GM12878 (cell line): ENCODE data around the gene ABCG4. TPM values are rescaled to one million over a fixed set of nuclear protein-coding genes. Genes with fewer than 3 reads are reported as not detected.

Experiments
- ATAC-seq: fragments of 200-7000 bp; cut with Tn5 transposase; 3 replicates; pipeline ENCODE4 v1.9.1; 2020; ENCODE audit warnings: mild to moderate bottlenecking, moderate library complexity
- BruUV-seq: library from RNA; stranded (reverse); fragments of 400-500 nt; replicated peaks from 2 replicates; lab custom pipeline; 2021; lab: Mats Ljungman, UMichigan
- CTCF ChIA-PET: fragments of 300-600 bp; sonication (Branson Sonifier 250); formaldehyde crosslinking; extraction: SDS; loops from one replicate; lab custom pipeline; 2021; ENCODE audit warnings: inconsistent platforms; lab: Yijun Ruan, JAX
- POLR2A ChIA-PET: fragments of 350-600 bp; formaldehyde crosslinking; extraction: SDS; loops from one replicate; lab custom pipeline; 2021; ENCODE audit warnings: inconsistent platforms; lab: Charles Lee
- RAD21 ChIA-PET: fragments of 300-600 bp; sonication (Branson Sonifier 250); formaldehyde crosslinking; loops from one replicate; lab custom pipeline; 2023; ENCODE audit warnings: antibody characterized with exemption; ENCODE audit not compliant: unreplicated experiment; lab: Charles Lee
- SMC1A ChIA-PET: fragments of 300-600 bp; sonication (Branson Sonifier 250); formaldehyde crosslinking; loops from one replicate; lab custom pipeline; 2023; ENCODE audit not compliant: unreplicated experiment, uncharacterized antibody; lab: Charles Lee
- DNase-seq: peaks from one replicate; pipeline ENCODE4 v3.0.0-alpha.2; 2011; ENCODE audit warnings: low read depth, low spot score
- FAIRE-seq: peaks from 3 replicates; lab custom pipeline; 2011; peaks lifted over from hg19 to GRCh38; lab: Jason Lieb, UNC
- H2AFZ ChIP-seq: 2 replicates; pipeline ENCODE4 v1.6.0; 2011; ENCODE audit warnings: low read depth, low read length, control low read depth; ENCODE audit not compliant: control insufficient read depth
- H3K27ac ChIP-seq: 2 replicates; pipeline ENCODE4 v1.5.1; 2011; ENCODE audit warnings: control low read depth; ENCODE audit not compliant: control insufficient read depth, insufficient read depth
- H3K27me3 ChIP-seq, 2 experiments: replicated peaks in 1 of 2; 2 replicates each; pipeline versions ENCODE4 v1.6.0 to v1.6.1; 2011; ENCODE audit warnings: low read length in 1 of 2; ENCODE audit not compliant: control insufficient read depth in 2 of 2, insufficient read depth in 2 of 2
- H3K36me3 ChIP-seq, 2 experiments: 2 replicates each; pipeline ENCODE4 v1.5.1; 2011; ENCODE audit warnings: low read length in 1 of 2; ENCODE audit not compliant: control insufficient read depth in 2 of 2, insufficient read depth in 2 of 2
- H3K4me1 ChIP-seq: 2 replicates; pipeline ENCODE4 v1.6.1; 2011; ENCODE audit warnings: mild to moderate bottlenecking, low read length, moderate library complexity, mixed read lengths; ENCODE audit not compliant: control insufficient read depth, insufficient read depth
- H3K4me2 ChIP-seq: 2 replicates; pipeline ENCODE4 v1.6.0; 2011; ENCODE audit warnings: control low read depth; ENCODE audit not compliant: control insufficient read depth, insufficient read depth
- H3K4me3 ChIP-seq: fragments of 200-600 bp; sonication (generic); 2 replicates; pipeline ENCODE4 v1.5.1; 2016
- H3K79me2 ChIP-seq: 2 replicates; pipeline ENCODE4 v1.6.0; 2011; ENCODE audit warnings: low read length; ENCODE audit not compliant: control insufficient read depth, insufficient read depth
- H3K9ac ChIP-seq: 2 replicates; pipeline ENCODE4 v1.8.0; 2011; ENCODE audit warnings: low read length, control low read depth, mixed read lengths; ENCODE audit not compliant: control insufficient read depth, insufficient read depth
- H3K9me3 ChIP-seq: replicated peaks from 3 replicates; pipeline ENCODE4 v1.5.1; 2011; ENCODE audit warnings: mild to moderate bottlenecking, low read length; ENCODE audit not compliant: control insufficient read depth, insufficient read depth
- H4K20me1 ChIP-seq: 2 replicates; pipeline ENCODE4 v1.6.0; 2011; ENCODE audit not compliant: control insufficient read depth, insufficient read depth
- EP300 ChIP-seq, 2 experiments: fragments of 150-350 bp in 1 of 2; IDR thresholded peaks; 2 replicates each; pipeline ENCODE4 v1.6.1; 2011 to 2012; ENCODE audit warnings: low read depth in 2 of 2, low read length in 2 of 2, borderline replicate concordance in 1 of 2, improper control_type of control experiment in 1 of 2, inconsistent platforms in 1 of 2; ENCODE audit not compliant: control insufficient read depth in 1 of 2
- FOXK2 ChIP-seq: fragments of 450-650 bp; IDR thresholded peaks from 2 replicates; pipeline ENCODE4 v1.6.1; 2017; ENCODE audit warnings: mild to moderate bottlenecking, moderate library complexity
- HDAC2 ChIP-seq: fragments of 200-600 bp; sonication (generic); IDR thresholded peaks from 2 replicates; pipeline ENCODE4 v1.6.1; 2017
- MEF2A ChIP-seq: IDR thresholded peaks from 2 replicates; pipeline ENCODE4 v1.6.1; 2011; ENCODE audit warnings: low read depth, mild to moderate bottlenecking, low read length, moderate library complexity; ENCODE audit not compliant: insufficient read depth
- MEF2B ChIP-seq: fragments of 450-650 bp; IDR thresholded peaks from 2 replicates; pipeline ENCODE4 v1.6.1; 2018; ENCODE audit warnings: mild to moderate bottlenecking, moderate library complexity; ENCODE audit not compliant: partially characterized antibody, poor library complexity, severe bottlenecking
- NFIC ChIP-seq: IDR thresholded peaks from 2 replicates; pipeline ENCODE4 v1.6.1; 2012; ENCODE audit warnings: low read depth, mild to moderate bottlenecking, inconsistent platforms, low read length, moderate library complexity
- PAX5 ChIP-seq: IDR thresholded peaks from 2 replicates; pipeline ENCODE4 v1.6.1; 2011; ENCODE audit warnings: low read depth, low read length, borderline replicate concordance
- PML ChIP-seq: IDR thresholded peaks from 2 replicates; pipeline ENCODE4 v1.6.1; 2012; ENCODE audit warnings: low read length, inconsistent platforms
- RBBP5 ChIP-seq: fragments of 200-600 bp; sonication (generic); conservative IDR thresholded peaks from 2 replicates; pipeline ENCODE4 v1.6.1; 2016
- RCOR1 ChIP-seq: conservative IDR thresholded peaks from 2 replicates; pipeline ENCODE4 v1.6.1; 2012; ENCODE audit warnings: low read depth, low read length, improper control_type of control experiment
- SPI1 ChIP-seq: IDR thresholded peaks from 2 replicates; pipeline ENCODE4 v1.6.1; 2011; ENCODE audit warnings: low read depth, mild to moderate bottlenecking, low read length, moderate library complexity, borderline replicate concordance; ENCODE audit not compliant: insufficient read depth
- TARDBP ChIP-seq: IDR thresholded peaks from 2 replicates; pipeline ENCODE4 v1.6.1; 2016; ENCODE audit warnings: borderline replicate concordance
- ZBED1 ChIP-seq: IDR thresholded peaks from 2 replicates; pipeline ENCODE4 v1.6.1; 2016; ENCODE audit warnings: borderline replicate concordance
- ZNF274 ChIP-seq: IDR thresholded peaks from one replicate; pipeline ENCODE4 v1.8.0; 2011; ENCODE audit not compliant: insufficient read length, insufficient read depth
- WGBS: methylation state at CpG from one replicate; pipeline ENCODE4 v1.1.6; 2016; ENCODE audit warnings: low lambda C conversion rate; ENCODE audit not compliant: insufficient replicate concordance, insufficient coverage; ENCODE audit errors: missing lambda C conversion rate; 5-methylcytosine and 5-hydroxymethylcytosine counted together
- in situ Hi-C: fragments of 300-500 bp; cut with MboI; formaldehyde crosslinking; loops from 9 replicates; pipeline ENCODE4 v1.14.3; 2018; ENCODE audit warnings: mixed read lengths
- intact Hi-C: fragments of 100-400 bp; cut with micrococcal nuclease; formaldehyde crosslinking; loops from one replicate; pipeline ENCODE4 v1.14.2; 2022; ENCODE audit not compliant: unreplicated experiment
- polyA plus RNA-seq, 11 experiments: library from polyadenylated mRNA; depleted of rRNA in 4 of 11; unstranded in 6 of 11; stranded (reverse) in 5 of 11; fragments of >200 nt; fragmentation: Nextera tagmentation in 4 of 11; fragmentation: Illumina TruSeq in 1 of 11; extraction: Ambion mirVana in 4 of 11; extraction: Trizol in 1 of 11; gene quantifications; 1 replicate in 1 of 11; 2 replicates in 10 of 11; pipeline versions ENCODE4 v1.2.1 to v1.2.3, GENCODE V29; 2011 to 2016; ENCODE audit warnings: inconsistent platforms in 2 of 11, missing spikeins in 2 of 11, low read depth in 1 of 11
- total RNA-seq, 4 experiments: library from RNA; depleted of rRNA in 3 of 4; stranded (reverse); fragments of >200 nt in 3 of 4; fragmentation: Illumina TruSeq in 1 of 4; extraction: Trizol in 1 of 4; gene quantifications; 2 replicates each; pipeline versions ENCODE4 v1.2.1 to v1.2.3, GENCODE V29; 2013 to 2021
- TF ChIP-seq, protein P1 (sequence below): IDR thresholded peaks from 2 replicates; pipeline ENCODE4 v1.6.1; 2012; ENCODE audit warnings: low read length, inconsistent platforms
- TF ChIP-seq, protein P2 (sequence below): fragments of 450-650 bp; IDR thresholded peaks from 2 replicates; pipeline ENCODE4 v1.6.1; 2018; ENCODE audit warnings: mild to moderate bottlenecking, low read depth, moderate library complexity; ENCODE audit not compliant: partially characterized antibody
- TF ChIP-seq, protein P3 (sequence below): fragments of 450-650 bp; formaldehyde crosslinking; IDR thresholded peaks from 2 replicates; pipeline ENCODE4 v1.5.0; 2022; ENCODE audit warnings: mild to moderate bottlenecking, missing genetic modification characterization

Gene ABCG4
- total and polyA plus RNA-seq, 10 of the 15 experiments (the other 5 are each of a cell fraction or from before 2014, with no cell fraction given), result not detected

DNA sequence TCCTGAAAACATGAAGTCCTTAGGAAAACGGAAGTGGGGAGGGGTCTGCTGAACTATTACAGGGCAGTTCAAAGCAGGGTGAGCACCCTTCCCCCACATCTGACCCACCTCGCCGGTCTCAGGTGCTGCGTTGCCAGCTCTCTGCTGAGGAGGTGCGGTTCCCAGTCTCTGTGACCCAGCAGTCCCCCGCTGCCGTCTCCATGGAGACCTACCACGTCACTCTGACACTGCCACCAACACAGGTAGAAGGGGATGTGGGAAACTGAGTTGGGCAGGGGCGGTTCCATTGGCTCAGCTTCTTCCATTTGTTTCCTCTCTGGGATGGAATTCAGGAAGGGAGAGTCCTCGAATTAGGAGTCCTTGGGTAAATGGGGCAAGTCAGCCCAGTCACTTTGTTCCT lies 38.4 kb upstream of the ABCG4 start:
- H3K79me2 ChIP-seq, result peaks cover 26% of the 10 kb centered on the region
- H4K20me1 ChIP-seq, result no peaks in the 10 kb centered on the region
- no peak overlapping the region for H3K4me3 ChIP-seq
- no peak overlapping the region for H3K9ac ChIP-seq
- no peaks in the 10 kb centered on the region for H3K9me3 ChIP-seq
- intact Hi-C loops, result no loop called here
- ATAC-seq (no peak), DNase-seq (no peak), FAIRE-seq (no peak)
- H3K36me3 ChIP-seq, result peaks cover 19% of the 10 kb centered on the region in 2 experiments
- TF ChIP-seq FOXK2, result no peak
- TF ChIP-seq MEF2B, result no peak
- TF ChIP-seq, protein P1, sequence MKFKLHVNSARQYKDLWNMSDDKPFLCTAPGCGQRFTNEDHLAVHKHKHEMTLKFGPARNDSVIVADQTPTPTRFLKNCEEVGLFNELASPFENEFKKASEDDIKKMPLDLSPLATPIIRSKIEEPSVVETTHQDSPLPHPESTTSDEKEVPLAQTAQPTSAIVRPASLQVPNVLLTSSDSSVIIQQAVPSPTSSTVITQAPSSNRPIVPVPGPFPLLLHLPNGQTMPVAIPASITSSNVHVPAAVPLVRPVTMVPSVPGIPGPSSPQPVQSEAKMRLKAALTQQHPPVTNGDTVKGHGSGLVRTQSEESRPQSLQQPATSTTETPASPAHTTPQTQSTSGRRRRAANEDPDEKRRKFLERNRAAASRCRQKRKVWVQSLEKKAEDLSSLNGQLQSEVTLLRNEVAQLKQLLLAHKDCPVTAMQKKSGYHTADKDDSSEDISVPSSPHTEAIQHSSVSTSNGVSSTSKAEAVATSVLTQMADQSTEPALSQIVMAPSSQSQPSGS, result no peak
- no peak for TF ChIP-seq RBBP5
- TF ChIP-seq MEF2A, result no peak
- TF ChIP-seq ZNF274, result no peak
- TF ChIP-seq, protein P2, sequence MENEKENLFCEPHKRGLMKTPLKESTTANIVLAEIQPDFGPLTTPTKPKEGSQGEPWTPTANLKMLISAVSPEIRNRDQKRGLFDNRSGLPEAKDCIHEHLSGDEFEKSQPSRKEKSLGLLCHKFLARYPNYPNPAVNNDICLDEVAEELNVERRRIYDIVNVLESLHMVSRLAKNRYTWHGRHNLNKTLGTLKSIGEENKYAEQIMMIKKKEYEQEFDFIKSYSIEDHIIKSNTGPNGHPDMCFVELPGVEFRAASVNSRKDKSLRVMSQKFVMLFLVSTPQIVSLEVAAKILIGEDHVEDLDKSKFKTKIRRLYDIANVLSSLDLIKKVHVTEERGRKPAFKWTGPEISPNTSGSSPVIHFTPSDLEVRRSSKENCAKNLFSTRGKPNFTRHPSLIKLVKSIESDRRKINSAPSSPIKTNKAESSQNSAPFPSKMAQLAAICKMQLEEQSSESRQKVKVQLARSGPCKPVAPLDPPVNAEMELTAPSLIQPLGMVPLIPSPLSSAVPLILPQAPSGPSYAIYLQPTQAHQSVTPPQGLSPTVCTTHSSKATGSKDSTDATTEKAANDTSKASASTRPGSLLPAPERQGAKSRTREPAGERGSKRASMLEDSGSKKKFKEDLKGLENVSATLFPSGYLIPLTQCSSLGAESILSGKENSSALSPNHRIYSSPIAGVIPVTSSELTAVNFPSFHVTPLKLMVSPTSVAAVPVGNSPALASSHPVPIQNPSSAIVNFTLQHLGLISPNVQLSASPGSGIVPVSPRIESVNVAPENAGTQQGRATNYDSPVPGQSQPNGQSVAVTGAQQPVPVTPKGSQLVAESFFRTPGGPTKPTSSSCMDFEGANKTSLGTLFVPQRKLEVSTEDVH, result no peak
- no peak for TF ChIP-seq TARDBP
- TF ChIP-seq EP300 (IDR thresholded peaks at IDR 0.05; ENCODE audit: borderline replicate concordance in 1 of 2, control insufficient read depth in 1 of 2, low read depth in 2 of 2, low read length in 2 of 2), result no peak
- TF ChIP-seq PAX5, result no peak
- no peak for TF ChIP-seq SPI1
- no peak for TF ChIP-seq NFIC
- no peak for TF ChIP-seq RCOR1
- TF ChIP-seq, protein P3, sequence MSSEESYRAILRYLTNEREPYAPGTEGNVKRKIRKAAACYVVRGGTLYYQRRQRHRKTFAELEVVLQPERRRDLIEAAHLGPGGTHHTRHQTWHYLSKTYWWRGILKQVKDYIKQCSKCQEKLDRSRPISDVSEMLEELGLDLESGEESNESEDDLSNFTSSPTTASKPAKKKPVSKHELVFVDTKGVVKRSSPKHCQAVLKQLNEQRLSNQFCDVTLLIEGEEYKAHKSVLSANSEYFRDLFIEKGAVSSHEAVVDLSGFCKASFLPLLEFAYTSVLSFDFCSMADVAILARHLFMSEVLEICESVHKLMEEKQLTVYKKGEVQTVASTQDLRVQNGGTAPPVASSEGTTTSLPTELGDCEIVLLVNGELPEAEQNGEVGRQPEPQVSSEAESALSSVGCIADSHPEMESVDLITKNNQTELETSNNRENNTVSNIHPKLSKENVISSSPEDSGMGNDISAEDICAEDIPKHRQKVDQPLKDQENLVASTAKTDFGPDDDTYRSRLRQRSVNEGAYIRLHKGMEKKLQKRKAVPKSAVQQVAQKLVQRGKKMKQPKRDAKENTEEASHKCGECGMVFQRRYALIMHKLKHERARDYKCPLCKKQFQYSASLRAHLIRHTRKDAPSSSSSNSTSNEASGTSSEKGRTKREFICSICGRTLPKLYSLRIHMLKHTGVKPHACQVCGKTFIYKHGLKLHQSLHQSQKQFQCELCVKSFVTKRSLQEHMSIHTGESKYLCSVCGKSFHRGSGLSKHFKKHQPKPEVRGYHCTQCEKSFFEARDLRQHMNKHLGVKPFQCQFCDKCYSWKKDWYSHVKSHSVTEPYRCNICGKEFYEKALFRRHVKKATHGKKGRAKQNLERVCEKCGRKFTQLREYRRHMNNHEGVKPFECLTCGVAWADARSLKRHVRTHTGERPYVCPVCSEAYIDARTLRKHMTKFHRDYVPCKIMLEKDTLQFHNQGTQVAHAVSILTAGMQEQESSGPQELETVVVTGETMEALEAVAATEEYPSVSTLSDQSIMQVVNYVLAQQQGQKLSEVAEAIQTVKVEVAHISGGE, result no peak
- TF ChIP-seq ZBED1, result no peak
- no peak for TF ChIP-seq HDAC2
- no peak for TF ChIP-seq PML
- H3K4me1 ChIP-seq, result peaks cover 19% of the 10 kb centered on the region
- H3K27me3 ChIP-seq, result no peaks in the 10 kb centered on the region
- H2AFZ ChIP-seq, result no peak overlapping the region
- 94% methylated on average over 10 of the region's 10 CpGs for WGBS
- H3K4me2 ChIP-seq, result no peak overlapping the region
- BruUV-seq, result no TSS peak
- SMC1A ChIA-PET, result interaction anchor here (2.6 kb wide), 1 partner anchor 9 kb away, joined by 32 read pairs; the partner anchor contains the start of gene HINFP
- POLR2A ChIA-PET, result interaction anchor here (1.0 to 7.2 kb wide), 2 partner anchors 11 to 25 kb away, joined by 3 to 76 read pairs; partner anchors contain the start of gene HINFP
- CTCF ChIA-PET, result interaction anchor here (1.6 to 2.2 kb wide), 2 partner anchors 11 to 228 kb away, joined by 4 to 6 read pairs; no protein-coding TSS in a partner anchor
- H3K27ac ChIP-seq, result no peak overlapping the region
- in situ Hi-C loops, result no loop called here
- RAD21 ChIA-PET, result interaction anchor here (1.1 kb wide), 1 partner anchor 10 kb away, joined by 3 read pairs; no protein-coding TSS in a partner anchor
